ENCODE measurements around the gene NUTM2A. TPM values are rescaled to one million over a fixed set of nuclear protein-coding genes. Genes with fewer than 3 reads are reported as not detected.

NUTM2A gene
- total and polyA plus RNA-seq, 5 experiments from 2014 or later = 0.07 to 0.88 (median 0.35) TPM; not detected in 1

Other genes starting within 250 kb of the NUTM2A start
- gene FAM25A, start 205.2 kb upstream of the NUTM2A start, total RNA-seq = not detected
- not detected for gene FAM25A, start 205.2 kb upstream of the NUTM2A start, polyA plus RNA-seq
- gene GLUD1, start 130.6 kb upstream of the NUTM2A start, total RNA-seq = 10 to 100 TPM; 89.8 to 91.9 TPM
- gene GLUD1, start 130.6 kb upstream of the NUTM2A start, polyA plus RNA-seq = 100 to 1,000 TPM; 111 to 126 (median 124) TPM
- gene SHLD2, start 130.2 kb upstream of the NUTM2A start, total RNA-seq = 10 to 100 TPM; 24.1 to 24.5 TPM
- gene SHLD2, start 130.2 kb upstream of the NUTM2A start, polyA plus RNA-seq = 10 to 100 TPM; 17.7 to 22.5 (median 18.7) TPM
- 1 to 10 TPM; 5.8 to 6.6 TPM for gene NUTM2D, start 132.3 kb downstream of the NUTM2A start, total RNA-seq
- gene NUTM2D, start 132.3 kb downstream of the NUTM2A start, polyA plus RNA-seq = under 1 TPM in 2 of 3 donors, not detected in 1; 0.15 TPM